ENCODE measurements around the gene C9orf50.
A peak's percentile ranks its signal among the peaks of the same experiment; 100 is the strongest.

C9orf50 gene

GRCh38 chr9:129590466-129590865 lies 30.4 kb downstream of the C9orf50 start:
- Histone ChIP-seq H3K18ac (ENCODE audit: low read length) (no peak overlapping the region), H3K14ac (ENCODE audit: low read length) (no peak overlapping the region), H2BK5ac (ENCODE audit: low read length) (no peak overlapping the region), H2BK12ac (ENCODE audit: low read length) (no peak overlapping the region), H4K8ac (ENCODE audit: low read depth, low read length) (no peak overlapping the region), H3K9ac (ENCODE audit: low read depth, low read length, poor library complexity) (no peak overlapping the region), H3K4ac (ENCODE audit: low read length) (no peak overlapping the region), H3K36me3 (replicated peaks in 1 of 2; ENCODE audit: control insufficient read depth in 2 of 2, insufficient read depth in 2 of 2, low read length in 2 of 2) (no peaks in the 10 kb centered on the region), H2BK15ac (ENCODE audit: low read length) (no peak overlapping the region), H3K23ac (ENCODE audit: low read depth, low read length, poor library complexity) (no peak overlapping the region), H3K9me3 (replicated peaks in 1 of 2; ENCODE audit: control insufficient read depth in 2 of 2, insufficient read depth in 1 of 2, low read depth in 1 of 2, low read length in 2 of 2) (no peaks in the 10 kb centered on the region), H3K4me3 (ENCODE audit: low read length in 2 of 2) (no peak overlapping the region), H3K4me2 (ENCODE audit: insufficient read depth, low read length, poor library complexity, severe bottlenecking) (no peak overlapping the region), H2AK5ac (ENCODE audit: low read depth, low read length) (no peak overlapping the region), H3K27ac (replicated peaks; ENCODE audit: low read length) (no peak overlapping the region), H4K91ac (ENCODE audit: low read depth, low read length, poor library complexity) (no peak overlapping the region), H2BK120ac (ENCODE audit: low read depth, low read length) (no peak overlapping the region), H2AFZ (ENCODE audit: low read length) (no peak overlapping the region), H3K27me3 (ENCODE audit: control insufficient read depth in 3 of 3, insufficient read depth in 3 of 3, low read depth in 1 of 3, low read length in 3 of 3) (no peaks in the 10 kb centered on the region), H3K4me1 (ENCODE audit: control insufficient read depth in 2 of 2, insufficient read depth in 1 of 2, low read depth in 1 of 2, low read length in 2 of 2) (peaks cover 6 to 10% of the 10 kb centered on the region in 2 donors), H3K79me1 (ENCODE audit: low read depth, low read length) (no peaks in the 10 kb centered on the region)
- no peak for DNase-seq (ENCODE audit: low spot score)
- no CpG with 5 or more reads among the region's 6 CpGs for WGBS, 2 donors (ENCODE audit: extremely low coverage in 2 of 2, insufficient read length in 2 of 2, insufficient replicate concordance in 1 of 2)

GRCh38 chr9:129587487-129588262 lies 33.2 kb downstream of the C9orf50 start:
- no peak overlapping the region for H2BK15ac ChIP-seq (ENCODE audit: low read length)
- no peak overlapping the region for H3K4me2 ChIP-seq (ENCODE audit: insufficient read depth, low read length, poor library complexity, severe bottlenecking)
- no peak overlapping the region for H2BK120ac ChIP-seq (ENCODE audit: low read depth, low read length)
- H2BK12ac ChIP-seq (ENCODE audit: low read length), result no peak overlapping the region
- no peak overlapping the region for H3K14ac ChIP-seq (ENCODE audit: low read length)
- H3K4ac ChIP-seq (ENCODE audit: low read length), result no peak overlapping the region
- H3K36me3 ChIP-seq (replicated peaks in 1 of 2; ENCODE audit: control insufficient read depth in 2 of 2, insufficient read depth in 2 of 2, low read length in 2 of 2), result no peaks in the 10 kb centered on the region
- WGBS, 2 donors (ENCODE audit: extremely low coverage in 2 of 2, insufficient read length in 2 of 2, insufficient replicate concordance in 1 of 2), result no CpG with 5 or more reads among the region's 23 CpGs
- no peak overlapping the region for H3K9ac ChIP-seq (ENCODE audit: low read depth, low read length, poor library complexity)
- H2AFZ ChIP-seq (ENCODE audit: low read length), result peak overlapping the region; percentile 34
- no peak overlapping the region for H4K91ac ChIP-seq (ENCODE audit: low read depth, low read length, poor library complexity)
- H2BK5ac ChIP-seq (ENCODE audit: low read length), result no peak overlapping the region
- no peak overlapping the region for H3K4me3 ChIP-seq (ENCODE audit: low read length in 2 of 2)
- DNase-seq (ENCODE audit: low spot score), result no peak
- H4K8ac ChIP-seq (ENCODE audit: low read depth, low read length), result no peak overlapping the region
- no peak overlapping the region for H3K27ac ChIP-seq (replicated peaks; ENCODE audit: low read length)
- no peaks in the 10 kb centered on the region for H3K79me1 ChIP-seq (ENCODE audit: low read depth, low read length)
- H3K18ac ChIP-seq (ENCODE audit: low read length), result no peak overlapping the region
- peaks cover 5 to 6% of the 10 kb centered on the region in 2 donors for H3K4me1 ChIP-seq (ENCODE audit: control insufficient read depth in 2 of 2, insufficient read depth in 1 of 2, low read depth in 1 of 2, low read length in 2 of 2)
- H3K27me3 ChIP-seq (ENCODE audit: control insufficient read depth in 3 of 3, insufficient read depth in 3 of 3, low read depth in 1 of 3, low read length in 3 of 3), result no peaks in the 10 kb centered on the region
- peak overlapping the region; percentile 8 for H3K23ac ChIP-seq (ENCODE audit: low read depth, low read length, poor library complexity)
- no peak overlapping the region for H2AK5ac ChIP-seq (ENCODE audit: low read depth, low read length)
- H3K9me3 ChIP-seq (replicated peaks in 1 of 2; ENCODE audit: control insufficient read depth in 2 of 2, insufficient read depth in 1 of 2, low read depth in 1 of 2, low read length in 2 of 2), result no peaks in the 10 kb centered on the region

- Histone ChIP-seq H3K18ac (ENCODE audit: low read length) (no peak overlapping the region), H3K4me1 (ENCODE audit: control insufficient read depth in 2 of 2, insufficient read depth in 1 of 2, low read depth in 1 of 2, low read length in 2 of 2) (peaks cover 3 to 6% of the 10 kb centered on the region in 2 donors), H4K8ac (ENCODE audit: low read depth, low read length) (no peak overlapping the region), H2AFZ (ENCODE audit: low read length) (peak overlapping the region; percentile 52), H2AK5ac (ENCODE audit: low read depth, low read length) (peak overlapping the region; percentile 63), H3K4me3 (ENCODE audit: low read length in 2 of 2) (no peak overlapping the region), H3K9me3 (replicated peaks in 1 of 2; ENCODE audit: control insufficient read depth in 2 of 2, insufficient read depth in 1 of 2, low read depth in 1 of 2, low read length in 2 of 2) (no peaks in the 10 kb centered on the region), H2BK120ac (ENCODE audit: low read depth, low read length) (no peak overlapping the region), H3K9ac (ENCODE audit: low read depth, low read length, poor library complexity) (no peak overlapping the region), H3K14ac (ENCODE audit: low read length) (no peak overlapping the region), H3K79me1 (ENCODE audit: low read depth, low read length) (no peaks in the 10 kb centered on the region), H3K4ac (ENCODE audit: low read length) (no peak overlapping the region), H2BK12ac (ENCODE audit: low read length) (no peak overlapping the region), H2BK15ac (ENCODE audit: low read length) (no peak overlapping the region), H3K27ac (replicated peaks; ENCODE audit: low read length) (no peak overlapping the region), H4K91ac (ENCODE audit: low read depth, low read length, poor library complexity) (no peak overlapping the region), H3K4me2 (ENCODE audit: insufficient read depth, low read length, poor library complexity, severe bottlenecking) (no peak overlapping the region), H3K27me3 (ENCODE audit: control insufficient read depth in 3 of 3, insufficient read depth in 3 of 3, low read depth in 1 of 3, low read length in 3 of 3) (no peaks in the 10 kb centered on the region), H3K36me3 (replicated peaks in 1 of 2; ENCODE audit: control insufficient read depth in 2 of 2, insufficient read depth in 2 of 2, low read length in 2 of 2) (no peaks in the 10 kb centered on the region), H2BK5ac (ENCODE audit: low read length) (no peak overlapping the region), H3K23ac (ENCODE audit: low read depth, low read length, poor library complexity) (no peak overlapping the region)
- WGBS, 2 donors (ENCODE audit: extremely low coverage in 2 of 2, insufficient read length in 2 of 2, insufficient replicate concordance in 1 of 2), result no CpG with 5 or more reads among the region's 8 CpGs
- no peak for DNase-seq (ENCODE audit: low spot score)
Observed at GRCh38 chr9:129586685-129587084, 34.2 kb downstream of the C9orf50 start.

- Histone ChIP-seq H3K14ac (ENCODE audit: low read length) (no peak overlapping the region), H3K79me1 (ENCODE audit: low read depth, low read length) (no peaks in the 10 kb centered on the region), H3K23ac (ENCODE audit: low read depth, low read length, poor library complexity) (no peak overlapping the region), H3K27me3 (ENCODE audit: control insufficient read depth in 3 of 3, insufficient read depth in 3 of 3, low read depth in 1 of 3, low read length in 3 of 3) (no peaks in the 10 kb centered on the region), H3K18ac (ENCODE audit: low read length) (no peak overlapping the region), H2BK120ac (ENCODE audit: low read depth, low read length) (no peak overlapping the region), H3K27ac (replicated peaks; ENCODE audit: low read length) (no peak overlapping the region), H2AFZ (ENCODE audit: low read length) (peak overlapping the region; percentile 52), H3K4me2 (ENCODE audit: insufficient read depth, low read length, poor library complexity, severe bottlenecking) (no peak overlapping the region), H3K4ac (ENCODE audit: low read length) (no peak overlapping the region), H3K4me3 (ENCODE audit: low read length in 2 of 2) (no peak overlapping the region), H3K4me1 (ENCODE audit: control insufficient read depth in 2 of 2, insufficient read depth in 1 of 2, low read depth in 1 of 2, low read length in 2 of 2) (peaks cover 3 to 6% of the 10 kb centered on the region in 2 donors), H4K8ac (ENCODE audit: low read depth, low read length) (no peak overlapping the region), H4K91ac (ENCODE audit: low read depth, low read length, poor library complexity) (no peak overlapping the region), H2BK12ac (ENCODE audit: low read length) (no peak overlapping the region), H2AK5ac (ENCODE audit: low read depth, low read length) (peak overlapping the region; percentile 68), H3K9me3 (replicated peaks in 1 of 2; ENCODE audit: control insufficient read depth in 2 of 2, insufficient read depth in 1 of 2, low read depth in 1 of 2, low read length in 2 of 2) (no peaks in the 10 kb centered on the region), H2BK15ac (ENCODE audit: low read length) (no peak overlapping the region), H3K36me3 (replicated peaks in 1 of 2; ENCODE audit: control insufficient read depth in 2 of 2, insufficient read depth in 2 of 2, low read length in 2 of 2) (no peaks in the 10 kb centered on the region), H3K9ac (ENCODE audit: low read depth, low read length, poor library complexity) (no peak overlapping the region), H2BK5ac (ENCODE audit: low read length) (no peak overlapping the region)
- WGBS, 2 donors (ENCODE audit: extremely low coverage in 2 of 2, insufficient read length in 2 of 2, insufficient replicate concordance in 1 of 2), result no CpG with 5 or more reads among the region's 1 CpG
- no peak for DNase-seq (ENCODE audit: low spot score)
Observed at GRCh38 chr9:129586245-129586644, 34.7 kb downstream of the C9orf50 start.
